GM12878 (cell line): ENCODE measurements around the gene COL18A1. TPM values are rescaled to one million over a fixed set of nuclear protein-coding genes. Genes with fewer than 3 reads are reported as not detected.

ENCODE experiments used
- ATAC-seq: fragments of 200-7000 bp; cut with Tn5 transposase; 3 replicates; pipeline ENCODE4 v1.9.1; 2020; ENCODE audit warnings: mild to moderate bottlenecking, moderate library complexity
- BruUV-seq: library from RNA; stranded (reverse); fragments of 400-500 nt; replicated peaks from 2 replicates; lab custom pipeline; 2021; lab: Mats Ljungman, UMichigan
- CTCF ChIA-PET: fragments of 300-600 bp; sonication (Branson Sonifier 250); formaldehyde crosslinking; extraction: SDS; loops from one replicate; lab custom pipeline; 2021; ENCODE audit warnings: inconsistent platforms; lab: Yijun Ruan, JAX
- POLR2A ChIA-PET: fragments of 350-600 bp; formaldehyde crosslinking; extraction: SDS; loops from one replicate; lab custom pipeline; 2021; ENCODE audit warnings: inconsistent platforms; lab: Charles Lee
- RAD21 ChIA-PET: fragments of 300-600 bp; sonication (Branson Sonifier 250); formaldehyde crosslinking; loops from one replicate; lab custom pipeline; 2023; ENCODE audit warnings: antibody characterized with exemption; ENCODE audit not compliant: unreplicated experiment; lab: Charles Lee
- SMC1A ChIA-PET: fragments of 300-600 bp; sonication (Branson Sonifier 250); formaldehyde crosslinking; loops from one replicate; lab custom pipeline; 2023; ENCODE audit not compliant: unreplicated experiment, uncharacterized antibody; lab: Charles Lee
- DNase-seq: peaks from one replicate; pipeline ENCODE4 v3.0.0-alpha.2; 2011; ENCODE audit warnings: low read depth, low spot score
- FAIRE-seq: peaks from 3 replicates; lab custom pipeline; 2011; peaks lifted over from hg19 to GRCh38; lab: Jason Lieb, UNC
- H2AFZ ChIP-seq: 2 replicates; pipeline ENCODE4 v1.6.0; 2011; ENCODE audit warnings: low read depth, low read length, control low read depth; ENCODE audit not compliant: control insufficient read depth
- H3K27ac ChIP-seq: 2 replicates; pipeline ENCODE4 v1.5.1; 2011; ENCODE audit warnings: control low read depth; ENCODE audit not compliant: control insufficient read depth, insufficient read depth
- H3K27me3 ChIP-seq, 2 experiments: replicated peaks in 1 of 2; 2 replicates each; pipeline versions ENCODE4 v1.6.0 to v1.6.1; 2011; ENCODE audit warnings: low read length in 1 of 2; ENCODE audit not compliant: control insufficient read depth in 2 of 2, insufficient read depth in 2 of 2
- H3K36me3 ChIP-seq, 2 experiments: 2 replicates each; pipeline ENCODE4 v1.5.1; 2011; ENCODE audit warnings: low read length in 1 of 2; ENCODE audit not compliant: control insufficient read depth in 2 of 2, insufficient read depth in 2 of 2
- H3K4me1 ChIP-seq: 2 replicates; pipeline ENCODE4 v1.6.1; 2011; ENCODE audit warnings: mild to moderate bottlenecking, low read length, moderate library complexity, mixed read lengths; ENCODE audit not compliant: control insufficient read depth, insufficient read depth
- H3K4me2 ChIP-seq: 2 replicates; pipeline ENCODE4 v1.6.0; 2011; ENCODE audit warnings: control low read depth; ENCODE audit not compliant: control insufficient read depth, insufficient read depth
- H3K4me3 ChIP-seq: fragments of 200-600 bp; sonication (generic); 2 replicates; pipeline ENCODE4 v1.5.1; 2016
- H3K79me2 ChIP-seq: 2 replicates; pipeline ENCODE4 v1.6.0; 2011; ENCODE audit warnings: low read length; ENCODE audit not compliant: control insufficient read depth, insufficient read depth
- H3K9ac ChIP-seq: 2 replicates; pipeline ENCODE4 v1.8.0; 2011; ENCODE audit warnings: low read length, control low read depth, mixed read lengths; ENCODE audit not compliant: control insufficient read depth, insufficient read depth
- H3K9me3 ChIP-seq: replicated peaks from 3 replicates; pipeline ENCODE4 v1.5.1; 2011; ENCODE audit warnings: mild to moderate bottlenecking, low read length; ENCODE audit not compliant: control insufficient read depth, insufficient read depth
- H4K20me1 ChIP-seq: 2 replicates; pipeline ENCODE4 v1.6.0; 2011; ENCODE audit not compliant: control insufficient read depth, insufficient read depth
- GABPA ChIP-seq: IDR thresholded peaks from 2 replicates; pipeline ENCODE4 v1.6.1; 2014; ENCODE audit warnings: antibody characterized with exemption, low read depth, mild to moderate bottlenecking, inconsistent platforms
- GATAD2B ChIP-seq: fragments of 450-650 bp; conservative IDR thresholded peaks from 2 replicates; pipeline ENCODE4 v1.6.1; 2017; ENCODE audit warnings: low read depth, mild to moderate bottlenecking, moderate library complexity
- KAT2A ChIP-seq: conservative IDR thresholded peaks from 2 replicates; pipeline ENCODE4 v1.6.1; 2011; ENCODE audit warnings: low read depth, low read length; ENCODE audit not compliant: control insufficient read depth
- MEF2B ChIP-seq: fragments of 450-650 bp; IDR thresholded peaks from 2 replicates; pipeline ENCODE4 v1.6.1; 2018; ENCODE audit warnings: mild to moderate bottlenecking, moderate library complexity; ENCODE audit not compliant: partially characterized antibody, poor library complexity, severe bottlenecking
- POLR2A ChIP-seq: IDR thresholded peaks from 2 replicates; pipeline ENCODE4 v1.6.1; 2011; ENCODE audit warnings: low read depth, mild to moderate bottlenecking, low read length
- POLR2AphosphoS5 ChIP-seq: IDR thresholded peaks from 2 replicates; pipeline ENCODE4 v1.6.1; 2011; ENCODE audit warnings: mild to moderate bottlenecking, low read length, inconsistent platforms
- RBBP5 ChIP-seq: fragments of 200-600 bp; sonication (generic); conservative IDR thresholded peaks from 2 replicates; pipeline ENCODE4 v1.6.1; 2016
- RELA ChIP-seq: fragments of 450-650 bp; IDR thresholded peaks from 2 replicates; pipeline ENCODE4 v1.8.0; 2014; ENCODE audit warnings: borderline replicate concordance; ENCODE audit not compliant: partially characterized antibody
- SIN3A ChIP-seq: IDR thresholded peaks from 2 replicates; pipeline ENCODE4 v1.6.1; 2012; ENCODE audit warnings: low read depth, low read length, improper control_type of control experiment
- SREBF2 ChIP-seq: IDR thresholded peaks from 2 replicates; pipeline ENCODE4 v1.6.1; 2012; ENCODE audit warnings: mild to moderate bottlenecking, low read length
- TCF3 ChIP-seq: IDR thresholded peaks from 2 replicates; pipeline ENCODE4 v1.6.1; 2012; ENCODE audit warnings: low read depth, mild to moderate bottlenecking, low read length, borderline replicate concordance; ENCODE audit not compliant: insufficient read depth
- WGBS: methylation state at CpG from one replicate; pipeline ENCODE4 v1.1.6; 2016; ENCODE audit warnings: low lambda C conversion rate; ENCODE audit not compliant: insufficient replicate concordance, insufficient coverage; ENCODE audit errors: missing lambda C conversion rate; 5-methylcytosine and 5-hydroxymethylcytosine counted together
- in situ Hi-C: fragments of 300-500 bp; cut with MboI; formaldehyde crosslinking; loops from 9 replicates; pipeline ENCODE4 v1.14.3; 2018; ENCODE audit warnings: mixed read lengths
- intact Hi-C: fragments of 100-400 bp; cut with micrococcal nuclease; formaldehyde crosslinking; loops from one replicate; pipeline ENCODE4 v1.14.2; 2022; ENCODE audit not compliant: unreplicated experiment
- polyA plus RNA-seq, 11 experiments: library from polyadenylated mRNA; depleted of rRNA in 4 of 11; unstranded in 6 of 11; stranded (reverse) in 5 of 11; fragments of >200 nt; fragmentation: Nextera tagmentation in 4 of 11; fragmentation: Illumina TruSeq in 1 of 11; extraction: Ambion mirVana in 4 of 11; extraction: Trizol in 1 of 11; gene quantifications; 1 replicate in 1 of 11; 2 replicates in 10 of 11; pipeline versions ENCODE4 v1.2.1 to v1.2.3, GENCODE V29; 2011 to 2016; ENCODE audit warnings: inconsistent platforms in 2 of 11, missing spikeins in 2 of 11, low read depth in 1 of 11
- total RNA-seq, 4 experiments: library from RNA; depleted of rRNA in 3 of 4; stranded (reverse); fragments of >200 nt in 3 of 4; fragmentation: Illumina TruSeq in 1 of 4; extraction: Trizol in 1 of 4; gene quantifications; 2 replicates each; pipeline versions ENCODE4 v1.2.1 to v1.2.3, GENCODE V29; 2013 to 2021
- TF ChIP-seq, protein P1 (sequence below): fragments of 450-650 bp; IDR thresholded peaks from 2 replicates; pipeline ENCODE4 v1.6.1; 2014; ENCODE audit warnings: mild to moderate bottlenecking
- TF ChIP-seq, protein P2 (sequence below): fragments of 450-650 bp; formaldehyde crosslinking; IDR thresholded peaks from 2 replicates; pipeline ENCODE4 v1.4.0; 2022; ENCODE audit warnings: mild to moderate bottlenecking, moderate library complexity
- TF ChIP-seq, protein P3 (sequence below), 3 experiments: IDR thresholded peaks in 2 of 3; conservative IDR thresholded peaks in 1 of 3; 2 replicates each; pipeline ENCODE4 v1.5.1; 2011; ENCODE audit warnings: low read depth in 3 of 3, low read length in 3 of 3, mild to moderate bottlenecking in 3 of 3, control low read depth in 2 of 3, moderate library complexity in 2 of 3, inconsistent platforms in 1 of 3, mixed read lengths in 1 of 3; ENCODE audit not compliant: control insufficient read depth in 2 of 3, insufficient read depth in 1 of 3; ENCODE audit errors: extremely low read depth in 1 of 3

The COL18A1 gene
- total and polyA plus RNA-seq, 10 of the 15 experiments (the other 5 are each of a cell fraction or from before 2014, with no cell fraction given) = under 0.01 to 0.49 (median 0.09) TPM; not detected in 3

DNA sequence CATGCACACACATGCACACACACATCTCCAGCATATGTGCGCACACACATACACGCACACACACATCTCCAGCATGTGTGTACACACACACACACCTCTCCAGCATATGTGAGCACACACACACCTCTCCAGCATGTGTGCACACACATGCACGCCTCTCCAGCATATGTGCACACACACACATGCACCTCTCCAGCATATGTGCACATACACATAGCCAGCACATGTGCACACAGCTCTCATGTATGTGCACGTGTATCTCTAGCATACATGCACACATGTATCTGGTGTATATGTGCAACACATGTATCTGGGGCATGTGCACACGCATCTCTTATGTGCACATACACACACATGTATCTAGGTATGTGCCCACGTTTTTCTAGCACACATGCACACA, 79.4 kb downstream of the COL18A1 start (continued):
- TF ChIP-seq, protein P1, sequence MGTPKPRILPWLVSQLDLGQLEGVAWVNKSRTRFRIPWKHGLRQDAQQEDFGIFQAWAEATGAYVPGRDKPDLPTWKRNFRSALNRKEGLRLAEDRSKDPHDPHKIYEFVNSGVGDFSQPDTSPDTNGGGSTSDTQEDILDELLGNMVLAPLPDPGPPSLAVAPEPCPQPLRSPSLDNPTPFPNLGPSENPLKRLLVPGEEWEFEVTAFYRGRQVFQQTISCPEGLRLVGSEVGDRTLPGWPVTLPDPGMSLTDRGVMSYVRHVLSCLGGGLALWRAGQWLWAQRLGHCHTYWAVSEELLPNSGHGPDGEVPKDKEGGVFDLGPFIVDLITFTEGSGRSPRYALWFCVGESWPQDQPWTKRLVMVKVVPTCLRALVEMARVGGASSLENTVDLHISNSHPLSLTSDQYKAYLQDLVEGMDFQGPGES = no peak
- TF ChIP-seq KAT2A = no peak
- no peak for TF ChIP-seq TCF3

DNA sequence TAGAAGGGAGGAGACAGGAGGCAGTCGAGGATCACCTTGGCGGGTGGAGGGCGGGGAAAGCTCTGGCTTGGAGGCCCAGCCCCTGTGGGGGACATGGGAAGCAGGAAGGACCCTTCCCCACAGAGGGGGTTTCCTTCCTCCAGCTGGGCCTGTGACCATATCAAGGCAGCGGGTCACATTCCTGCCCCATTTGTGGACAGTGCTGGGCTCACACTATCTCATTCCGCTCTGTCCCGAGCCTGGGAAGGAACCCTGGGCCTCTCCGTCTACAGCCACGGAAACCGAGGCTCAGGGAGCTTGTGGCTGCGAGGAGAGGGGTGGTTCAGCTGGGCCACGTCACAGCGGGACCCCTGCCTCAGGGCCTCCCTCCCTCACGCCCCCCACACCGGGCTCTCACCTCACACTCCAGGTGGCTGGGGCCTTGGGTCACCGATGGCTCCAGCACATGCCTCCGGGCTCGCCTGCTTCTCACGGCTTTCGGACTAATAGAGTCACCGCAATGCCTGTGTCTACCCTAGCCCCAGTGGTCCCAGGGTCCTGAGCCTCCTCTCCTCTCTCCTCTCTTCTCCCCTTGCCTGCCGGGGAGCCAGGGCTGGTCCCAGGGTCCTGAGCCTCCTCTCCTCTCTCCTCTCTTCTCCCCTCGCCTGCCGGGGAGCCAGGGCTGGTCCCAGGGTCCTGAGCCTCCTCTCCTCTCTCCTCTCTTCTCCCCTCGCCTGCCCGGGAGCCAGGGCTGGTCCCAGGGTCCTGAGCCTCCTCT, 80.9 kb downstream of the COL18A1 start:
- H3K27ac ChIP-seq = no peak overlapping the region
- H3K4me3 ChIP-seq = no peak overlapping the region
- H3K36me3 ChIP-seq = no peaks in the 10 kb centered on the region
- ChIA-PET RAD21 (no interaction called here), POLR2A (no interaction called here), CTCF (no interaction called here), SMC1A (no interaction called here)
- WGBS = 60% methylated on average over 18 of the region's 25 CpGs
- in situ Hi-C loops (no loop called here), intact Hi-C loops (no loop called here)
- no peak for TF ChIP-seq SREBF2
- no peak for TF ChIP-seq MEF2B
- TF ChIP-seq GATAD2B = no peak
- no peak for TF ChIP-seq SIN3A
- no peak for TF ChIP-seq POLR2AphosphoS5
- no peak for TF ChIP-seq POLR2A
- TF ChIP-seq, protein P2, sequence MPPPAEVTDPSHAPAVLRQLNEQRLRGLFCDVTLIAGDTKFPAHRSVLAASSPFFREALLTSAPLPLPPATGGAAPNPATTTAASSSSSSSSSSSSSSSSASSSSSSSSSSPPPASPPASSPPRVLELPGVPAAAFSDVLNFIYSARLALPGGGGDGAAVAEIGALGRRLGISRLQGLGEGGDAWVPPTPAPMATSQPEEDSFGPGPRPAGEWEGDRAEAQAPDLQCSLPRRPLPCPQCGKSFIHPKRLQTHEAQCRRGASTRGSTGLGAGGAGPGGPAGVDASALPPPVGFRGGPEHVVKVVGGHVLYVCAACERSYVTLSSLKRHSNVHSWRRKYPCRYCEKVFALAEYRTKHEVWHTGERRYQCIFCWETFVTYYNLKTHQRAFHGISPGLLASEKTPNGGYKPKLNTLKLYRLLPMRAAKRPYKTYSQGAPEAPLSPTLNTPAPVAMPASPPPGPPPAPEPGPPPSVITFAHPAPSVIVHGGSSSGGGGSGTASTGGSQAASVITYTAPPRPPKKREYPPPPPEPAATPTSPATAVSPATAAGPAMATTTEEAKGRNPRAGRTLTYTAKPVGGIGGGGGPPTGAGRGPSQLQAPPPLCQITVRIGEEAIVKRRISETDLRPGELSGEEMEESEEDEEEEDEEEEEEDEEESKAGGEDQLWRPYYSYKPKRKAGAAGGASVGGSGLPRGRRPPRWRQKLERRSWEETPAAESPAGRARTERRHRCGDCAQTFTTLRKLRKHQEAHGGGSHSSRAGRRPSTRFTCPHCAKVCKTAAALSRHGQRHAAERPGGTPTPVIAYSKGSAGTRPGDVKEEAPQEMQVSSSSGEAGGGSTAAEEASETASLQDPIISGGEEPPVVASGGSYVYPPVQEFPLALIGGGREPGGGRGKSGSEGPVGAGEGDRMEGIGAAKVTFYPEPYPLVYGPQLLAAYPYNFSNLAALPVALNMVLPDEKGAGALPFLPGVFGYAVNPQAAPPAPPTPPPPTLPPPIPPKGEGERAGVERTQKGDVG (CRISPR knock-in tag) = no peak
- TF ChIP-seq, protein P3, sequence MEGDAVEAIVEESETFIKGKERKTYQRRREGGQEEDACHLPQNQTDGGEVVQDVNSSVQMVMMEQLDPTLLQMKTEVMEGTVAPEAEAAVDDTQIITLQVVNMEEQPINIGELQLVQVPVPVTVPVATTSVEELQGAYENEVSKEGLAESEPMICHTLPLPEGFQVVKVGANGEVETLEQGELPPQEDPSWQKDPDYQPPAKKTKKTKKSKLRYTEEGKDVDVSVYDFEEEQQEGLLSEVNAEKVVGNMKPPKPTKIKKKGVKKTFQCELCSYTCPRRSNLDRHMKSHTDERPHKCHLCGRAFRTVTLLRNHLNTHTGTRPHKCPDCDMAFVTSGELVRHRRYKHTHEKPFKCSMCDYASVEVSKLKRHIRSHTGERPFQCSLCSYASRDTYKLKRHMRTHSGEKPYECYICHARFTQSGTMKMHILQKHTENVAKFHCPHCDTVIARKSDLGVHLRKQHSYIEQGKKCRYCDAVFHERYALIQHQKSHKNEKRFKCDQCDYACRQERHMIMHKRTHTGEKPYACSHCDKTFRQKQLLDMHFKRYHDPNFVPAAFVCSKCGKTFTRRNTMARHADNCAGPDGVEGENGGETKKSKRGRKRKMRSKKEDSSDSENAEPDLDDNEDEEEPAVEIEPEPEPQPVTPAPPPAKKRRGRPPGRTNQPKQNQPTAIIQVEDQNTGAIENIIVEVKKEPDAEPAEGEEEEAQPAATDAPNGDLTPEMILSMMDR (IDR thresholded peaks at IDR 0.05 in 2 of 3, conservative IDR thresholded peaks at IDR 0.05 in 1 of 3; ENCODE audit: control insufficient read depth in 2 of 3, extremely low read depth in 1 of 3, insufficient read depth in 1 of 3, low read depth in 3 of 3, low read length in 3 of 3) = no peak
- TF ChIP-seq RELA = no peak
- no peak for TF ChIP-seq RBBP5
- TF ChIP-seq GABPA = no peak
- H3K9ac ChIP-seq = no peak overlapping the region
- no peaks in the 10 kb centered on the region for H4K20me1 ChIP-seq
- DNase-seq (no peak), ATAC-seq (no peak), FAIRE-seq (no peak)
- no peaks in the 10 kb centered on the region for H3K9me3 ChIP-seq
- H3K79me2 ChIP-seq = no peaks in the 10 kb centered on the region
- no peak overlapping the region for H3K4me2 ChIP-seq
- H3K27me3 ChIP-seq = no peaks in the 10 kb centered on the region
- no peak overlapping the region for H2AFZ ChIP-seq
- BruUV-seq = no TSS peak
- no peaks in the 10 kb centered on the region for H3K4me1 ChIP-seq
